ENCODE measurements around the gene TPCN2. TPM values are rescaled to one million over a fixed set of nuclear protein-coding genes. Genes with fewer than 3 reads are reported as not detected.

The TPCN2 gene
- total and polyA plus RNA-seq, 2 of the 4 experiments (the other 2 are of a cell fraction) = 3.4 to 8.0 TPM

DNA sequence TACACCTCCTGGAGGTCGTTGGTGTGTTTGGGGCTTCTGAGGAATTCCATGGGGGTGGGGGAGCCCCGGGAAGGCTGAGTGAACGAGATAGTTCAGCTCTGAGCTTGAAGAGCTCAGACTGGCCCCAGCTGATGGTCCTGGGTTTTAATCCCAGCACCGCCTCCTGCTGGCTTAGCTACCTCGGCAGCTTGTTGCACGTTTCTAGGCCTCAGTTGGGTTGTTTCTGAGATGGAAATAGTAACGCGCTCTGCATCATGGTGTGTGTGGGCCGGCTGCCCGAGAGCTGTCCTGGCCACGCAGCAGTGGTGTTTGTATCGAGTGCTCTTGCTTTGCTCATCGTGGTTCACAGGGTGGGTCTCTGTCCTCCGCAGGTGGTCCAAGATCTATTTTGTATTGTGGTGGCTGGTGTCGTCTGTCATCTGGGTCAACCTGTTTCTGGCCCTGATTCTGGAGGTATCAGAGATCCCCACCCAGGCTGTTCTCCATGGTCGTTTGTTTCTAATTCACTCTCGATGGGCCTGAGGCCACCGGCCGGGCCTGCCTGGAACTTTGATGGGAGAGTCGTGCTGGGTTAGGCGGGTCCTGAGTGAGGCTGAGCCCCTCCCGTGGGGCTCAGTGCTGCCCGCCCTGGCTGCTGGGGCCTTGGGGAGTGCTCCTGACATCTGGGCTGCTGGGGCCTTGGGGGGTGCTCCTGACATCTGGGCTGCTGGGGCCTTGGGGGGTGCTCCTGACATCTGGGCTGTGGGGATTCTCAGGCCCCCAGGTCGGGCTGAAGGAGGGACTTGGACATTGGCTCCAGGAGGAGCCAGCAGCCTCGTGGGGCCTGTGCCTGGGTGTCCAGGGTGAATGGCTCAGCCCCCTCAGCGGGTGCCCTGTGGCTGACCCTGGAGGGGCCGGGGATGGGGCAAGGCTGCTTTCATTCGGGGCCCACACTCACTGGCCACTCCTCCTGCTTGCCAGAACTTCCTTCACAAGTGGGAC is 37.7 kb downstream of the TPCN2 start:
- Histone ChIP-seq H3K4ac (ENCODE audit: low read depth, low read length) (no peak overlapping the region), H3K14ac (replicated peaks; ENCODE audit: low read depth, low read length) (no peak overlapping the region), H2AK5ac (ENCODE audit: low read depth, low read length) (no peak overlapping the region), H2AK9ac (replicated peaks; ENCODE audit: low read depth, low read length, poor library complexity) (peak overlapping the region; percentile 9), H4K91ac (ENCODE audit: insufficient read depth, low read depth, low read length) (no peak overlapping the region), H4K8ac (ENCODE audit: low read depth in 2 of 2, low read length in 2 of 2) (no peak overlapping the region), H2BK5ac (ENCODE audit: low read depth, low read length, poor library complexity, severe bottlenecking) (no peak overlapping the region), H3K4me1 (ENCODE audit: control insufficient read depth, insufficient read depth, low read length) (peaks cover 9% of the 10 kb centered on the region), H3K56ac (ENCODE audit: extremely low read depth, insufficient read depth, low read length) (no peak overlapping the region), H2BK15ac (ENCODE audit: low read depth, low read length) (no peak overlapping the region), H3K27ac (ENCODE audit: insufficient read depth, low read length) (no peak overlapping the region), H2AFZ (replicated peaks; ENCODE audit: low read length, poor library complexity) (no peak overlapping the region), H3K79me1 (ENCODE audit: low read depth in 1 of 2, low read length in 2 of 2) (peaks cover 0 to 6% of the 10 kb centered on the region in 2 experiments; a peak in 2 of 4 replicates), H3K9me3 (ENCODE audit: control insufficient read depth, insufficient read depth, low read length) (no peaks in the 10 kb centered on the region), H3K18ac (ENCODE audit: low read depth, low read length) (no peak overlapping the region), H3K9me1 (ENCODE audit: insufficient read depth, low read length) (0 out of 2 replicates have a peak, but pooled peaks cover 4% of the 10 kb centered on the region), H3K9ac (ENCODE audit: low read depth, low read length) (no peak overlapping the region), H3K4me2 (ENCODE audit: low read depth, low read length) (no peak overlapping the region), H2BK20ac (ENCODE audit: low read depth, low read length) (no peak overlapping the region), H3K4me3 (ENCODE audit: insufficient read depth, low read depth, low read length) (no peak overlapping the region), H4K5ac (ENCODE audit: low read depth, low read length) (no peak overlapping the region), H3K23ac (ENCODE audit: low read depth, low read length) (no peak overlapping the region), H2BK120ac (ENCODE audit: low read depth, low read length) (no peak overlapping the region), H4K20me1 (ENCODE audit: insufficient read depth, low read length) (peaks cover 22% of the 10 kb centered on the region), H3K27me3 (ENCODE audit: control insufficient read depth, insufficient read depth, low read length) (no peaks in the 10 kb centered on the region), H3K36me3 (ENCODE audit: control insufficient read depth, insufficient read depth, low read length) (peaks cover 27% of the 10 kb centered on the region)
- POLR2A ChIA-PET (ENCODE audit: unreplicated experiment) = no interaction called here
- BruUV-seq (replicated peaks) = no TSS peak
- WGBS, 2 experiments (ENCODE audit: extremely low coverage in 2 of 2, insufficient read length in 1 of 2) = 66% methylated on average over 9 of the region's 28 CpGs; no CpG with 5 or more reads in 1 of the 2 experiments
- intact Hi-C loops (cut with micrococcal nuclease) (loop anchor here (5.0 to 10.0 kb wide), 2 partner anchors 184 to 472 kb away; partner anchors contain the start of genes IGHMBP2 and MRPL21), in situ Hi-C loops (cut with MboI; ENCODE audit: low sequenced_read_pairs) (no loop called here), dilution Hi-C loops (cut with HindIII; ENCODE audit: low sequenced_read_pairs, unreplicated experiment) (no loop called here)
- CTCF ChIA-PET = no interaction called here
- ATAC-seq (ENCODE audit: low read depth) (no peak), DNase-seq (no peak)
- TF ChIP-seq, protein P1, sequence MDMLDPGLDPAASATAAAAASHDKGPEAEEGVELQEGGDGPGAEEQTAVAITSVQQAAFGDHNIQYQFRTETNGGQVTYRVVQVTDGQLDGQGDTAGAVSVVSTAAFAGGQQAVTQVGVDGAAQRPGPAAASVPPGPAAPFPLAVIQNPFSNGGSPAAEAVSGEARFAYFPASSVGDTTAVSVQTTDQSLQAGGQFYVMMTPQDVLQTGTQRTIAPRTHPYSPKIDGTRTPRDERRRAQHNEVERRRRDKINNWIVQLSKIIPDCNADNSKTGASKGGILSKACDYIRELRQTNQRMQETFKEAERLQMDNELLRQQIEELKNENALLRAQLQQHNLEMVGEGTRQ (IDR thresholded peaks at IDR 0.05; ENCODE audit: low read depth, low read length) = no peak
- TF ChIP-seq RCOR1 (IDR thresholded peaks at IDR 0.05; ENCODE audit: insufficient replicate concordance, low read length) (no peak), NFE2L2 (IDR thresholded peaks at IDR 0.05; ENCODE audit: low read depth, low read length) (no peak), POLR2A (IDR thresholded peaks at IDR 0.05; ENCODE audit: low read depth, low read length) (no peak), MXI1 (IDR thresholded peaks at IDR 0.05; ENCODE audit: borderline replicate concordance, low read depth, low read length) (no peak), CEBPB (IDR thresholded peaks at IDR 0.05; ENCODE audit: low read depth, low read length) (no peak), FOS (IDR thresholded peaks at IDR 0.05; ENCODE audit: low read depth, low read length) (no peak), MAFK (IDR thresholded peaks at IDR 0.05; ENCODE audit: low read depth, low read length) (no peak), RFX5 (IDR thresholded peaks at IDR 0.05; ENCODE audit: low read depth, low read length) (no peak), RAD21 (IDR thresholded peaks at IDR 0.05; ENCODE audit: low read length) (no peak), SMC3 (IDR thresholded peaks at IDR 0.05; ENCODE audit: low read depth, low read length) (no peak), MAZ (IDR thresholded peaks at IDR 0.05; ENCODE audit: borderline replicate concordance, low read depth, low read length) (no peak)
- TF ChIP-seq, protein P2, sequence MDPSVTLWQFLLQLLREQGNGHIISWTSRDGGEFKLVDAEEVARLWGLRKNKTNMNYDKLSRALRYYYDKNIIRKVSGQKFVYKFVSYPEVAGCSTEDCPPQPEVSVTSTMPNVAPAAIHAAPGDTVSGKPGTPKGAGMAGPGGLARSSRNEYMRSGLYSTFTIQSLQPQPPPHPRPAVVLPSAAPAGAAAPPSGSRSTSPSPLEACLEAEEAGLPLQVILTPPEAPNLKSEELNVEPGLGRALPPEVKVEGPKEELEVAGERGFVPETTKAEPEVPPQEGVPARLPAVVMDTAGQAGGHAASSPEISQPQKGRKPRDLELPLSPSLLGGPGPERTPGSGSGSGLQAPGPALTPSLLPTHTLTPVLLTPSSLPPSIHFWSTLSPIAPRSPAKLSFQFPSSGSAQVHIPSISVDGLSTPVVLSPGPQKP (IDR thresholded peaks at IDR 0.05; ENCODE audit: borderline replicate concordance, low read depth, low read length) = no peak
- TF ChIP-seq, protein P3, sequence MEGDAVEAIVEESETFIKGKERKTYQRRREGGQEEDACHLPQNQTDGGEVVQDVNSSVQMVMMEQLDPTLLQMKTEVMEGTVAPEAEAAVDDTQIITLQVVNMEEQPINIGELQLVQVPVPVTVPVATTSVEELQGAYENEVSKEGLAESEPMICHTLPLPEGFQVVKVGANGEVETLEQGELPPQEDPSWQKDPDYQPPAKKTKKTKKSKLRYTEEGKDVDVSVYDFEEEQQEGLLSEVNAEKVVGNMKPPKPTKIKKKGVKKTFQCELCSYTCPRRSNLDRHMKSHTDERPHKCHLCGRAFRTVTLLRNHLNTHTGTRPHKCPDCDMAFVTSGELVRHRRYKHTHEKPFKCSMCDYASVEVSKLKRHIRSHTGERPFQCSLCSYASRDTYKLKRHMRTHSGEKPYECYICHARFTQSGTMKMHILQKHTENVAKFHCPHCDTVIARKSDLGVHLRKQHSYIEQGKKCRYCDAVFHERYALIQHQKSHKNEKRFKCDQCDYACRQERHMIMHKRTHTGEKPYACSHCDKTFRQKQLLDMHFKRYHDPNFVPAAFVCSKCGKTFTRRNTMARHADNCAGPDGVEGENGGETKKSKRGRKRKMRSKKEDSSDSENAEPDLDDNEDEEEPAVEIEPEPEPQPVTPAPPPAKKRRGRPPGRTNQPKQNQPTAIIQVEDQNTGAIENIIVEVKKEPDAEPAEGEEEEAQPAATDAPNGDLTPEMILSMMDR (conservative IDR thresholded peaks at IDR 0.05; ENCODE audit: low read depth, low read length) = no peak

All from IMR-90 (cell line).